ENCODE measurements around the gene TFEB.

The TFEB gene

DNA sequence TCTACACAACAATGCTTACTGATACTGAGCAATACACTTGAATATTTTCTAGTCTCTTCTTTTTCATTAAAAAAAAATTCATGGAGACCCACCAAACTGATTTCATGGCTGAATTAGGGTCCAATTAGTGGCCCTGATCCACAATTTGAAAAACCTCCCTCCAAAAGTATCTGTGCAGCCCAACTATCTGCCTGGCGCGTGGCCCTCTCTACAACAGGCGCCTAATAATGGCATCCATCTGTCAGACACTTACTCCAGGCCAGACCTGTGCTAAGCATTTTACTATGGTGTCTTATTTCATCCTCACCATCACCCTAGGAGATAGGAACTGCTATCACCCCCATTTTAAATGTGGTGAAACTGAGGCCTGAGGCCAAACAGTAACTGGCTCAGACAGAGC, 14.0 kb downstream of the TFEB start:
- FAIRE-seq = no peak

DNA sequence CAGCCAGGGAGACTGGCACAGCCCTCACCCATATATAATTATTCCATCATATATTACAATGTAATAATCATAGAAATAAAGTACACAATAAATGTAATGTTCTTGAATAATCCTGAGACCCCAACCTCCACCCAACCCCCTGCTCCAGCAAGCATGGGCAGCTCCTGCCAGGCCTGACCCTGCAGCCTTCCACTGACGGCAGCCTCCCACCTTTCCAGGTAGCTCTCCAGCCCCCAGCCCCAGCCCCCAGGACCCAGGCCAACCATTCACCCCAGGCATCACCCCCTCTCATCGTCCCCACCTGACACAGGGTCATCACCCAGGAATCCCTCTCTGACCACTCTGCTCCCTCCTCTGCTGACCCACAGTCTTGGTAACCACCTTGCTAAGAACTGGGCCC, 14.6 kb downstream of the TFEB start:
- FAIRE-seq = no peak

DNA sequence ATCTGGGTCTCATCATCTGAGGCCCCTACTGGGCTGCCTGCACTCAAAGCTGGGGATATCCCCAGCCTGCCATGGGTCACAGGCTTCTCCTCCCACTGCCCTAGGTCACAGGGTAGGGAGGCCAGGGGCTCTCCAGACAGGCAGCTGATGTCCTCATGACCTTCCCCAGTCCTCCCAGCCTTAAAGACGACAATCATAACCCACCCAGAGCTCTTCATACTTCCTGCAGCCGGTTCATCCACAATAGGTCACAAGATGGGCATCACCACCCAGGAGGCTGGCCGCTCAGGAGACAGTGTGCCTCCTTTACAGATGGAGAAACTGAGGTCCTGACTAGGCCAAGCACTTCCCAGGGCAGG, 15.2 kb downstream of the TFEB start:
- FAIRE-seq = no peak

DNA sequence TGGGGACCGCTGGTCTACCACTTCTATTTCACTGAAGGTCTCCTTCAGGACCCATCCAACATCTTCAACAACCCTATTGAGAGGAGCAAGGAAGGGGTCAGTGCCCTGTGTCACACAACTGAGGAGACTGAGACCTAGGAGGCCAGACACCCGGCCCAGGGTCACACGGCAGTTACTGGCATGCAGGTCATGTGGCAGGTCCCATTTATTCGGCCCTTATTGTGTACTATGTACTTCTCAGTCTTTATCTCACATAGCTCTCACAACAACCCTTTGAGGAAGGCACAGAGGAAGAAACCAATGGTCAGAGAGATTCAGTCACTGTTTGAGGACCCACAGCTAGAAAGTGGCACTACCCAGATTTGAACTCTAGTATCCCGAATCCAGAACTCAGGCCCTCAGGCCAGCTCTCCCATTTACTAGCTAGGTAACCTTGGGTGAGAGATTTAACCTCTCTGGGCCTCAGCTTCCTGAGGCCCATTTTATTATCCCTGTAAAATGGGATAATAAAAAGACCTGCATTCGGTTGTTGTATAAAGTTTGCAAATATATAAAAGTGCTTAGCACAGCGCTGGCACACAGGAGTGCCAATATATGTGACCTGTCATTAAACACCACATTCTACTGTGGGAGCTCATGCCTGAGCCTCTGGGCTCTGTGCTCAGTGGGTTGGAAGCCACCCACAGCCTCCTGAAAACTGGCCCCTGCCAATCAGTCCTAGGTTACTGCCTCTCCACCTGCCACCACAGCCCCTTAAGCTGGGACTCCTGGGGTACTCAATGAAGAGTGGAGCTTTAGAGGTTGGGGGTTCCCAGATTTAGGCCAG, 15.8 kb downstream of the TFEB start:
- no peak for FAIRE-seq

DNA sequence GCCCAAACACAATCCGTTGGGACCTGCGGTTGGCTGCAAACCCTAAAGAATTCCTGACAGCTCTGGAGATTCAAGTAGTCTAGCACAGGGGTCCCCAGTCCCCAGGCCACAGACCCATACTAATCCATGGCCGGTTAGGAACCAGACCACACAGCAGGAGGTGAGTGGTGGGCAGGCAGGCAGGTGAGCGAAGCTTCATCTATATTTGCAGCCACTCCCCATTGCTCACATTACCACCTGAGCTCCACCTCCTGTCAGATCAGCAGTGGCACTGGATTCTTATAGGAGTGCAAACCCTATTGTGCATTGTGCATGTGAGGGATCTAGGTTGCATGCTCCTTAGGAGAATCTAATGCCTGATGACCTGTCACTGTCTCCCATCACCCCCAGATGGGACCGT, 16.6 kb downstream of the TFEB start:
- FAIRE-seq = no peak

DNA sequence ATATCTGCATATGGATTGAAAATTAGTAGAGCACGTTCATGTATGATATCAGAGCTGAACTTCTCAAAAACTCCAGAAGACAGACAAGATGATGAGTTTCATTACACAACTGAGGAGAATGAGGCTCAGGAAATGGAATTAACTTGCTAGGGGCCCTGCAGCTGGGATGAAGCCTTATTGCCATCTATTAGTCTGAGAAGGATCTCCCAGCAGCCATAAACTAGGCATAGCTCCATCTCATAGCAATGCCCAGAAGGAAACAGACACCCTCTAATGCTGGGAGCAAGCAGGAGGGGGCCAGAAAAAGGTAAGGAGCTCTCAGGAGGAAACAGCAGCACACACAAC, 18.0 kb downstream of the TFEB start:
- no peak for FAIRE-seq

DNA sequence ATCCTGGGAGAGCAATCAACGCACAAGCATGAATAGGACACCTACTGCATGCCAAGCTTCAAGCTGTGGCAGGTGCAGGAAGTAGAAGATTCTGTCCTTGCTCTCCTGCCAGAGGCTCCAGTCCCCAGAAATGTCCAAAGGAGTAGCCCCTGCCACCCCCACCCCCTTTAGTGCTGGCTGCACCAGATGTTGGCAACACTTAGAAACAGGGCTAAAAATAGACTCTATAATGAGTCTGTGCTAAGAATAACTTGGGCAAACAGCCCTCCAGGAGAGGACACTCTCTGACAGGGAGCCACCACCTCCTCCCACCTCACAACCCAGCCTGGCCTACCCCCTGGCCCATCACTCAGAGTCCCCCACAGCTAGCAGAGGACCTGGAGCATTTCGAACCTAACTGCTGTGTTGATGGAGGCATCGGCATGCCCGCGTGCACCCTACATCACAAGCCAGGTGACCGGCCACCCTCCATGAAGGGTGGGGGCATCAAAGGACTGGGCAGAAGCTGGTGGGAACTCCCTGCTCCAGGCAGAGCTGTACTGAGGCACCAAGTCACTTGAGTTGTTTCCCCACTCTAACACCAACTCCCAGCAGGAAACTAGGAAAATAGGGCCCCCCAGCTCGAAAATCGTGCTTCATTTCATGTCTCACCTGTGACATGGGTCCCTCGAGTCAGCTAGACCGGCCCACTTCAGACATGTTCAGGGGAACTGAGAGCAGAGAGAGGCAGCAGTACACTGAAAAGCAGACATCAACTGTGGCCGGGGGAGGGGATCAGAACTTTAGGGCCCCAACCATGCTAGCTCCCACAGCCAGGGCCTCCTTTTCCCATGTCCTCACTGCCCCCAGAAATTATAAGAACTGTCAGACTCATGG, 18.7 kb downstream of the TFEB start:
- no peak for FAIRE-seq

DNA sequence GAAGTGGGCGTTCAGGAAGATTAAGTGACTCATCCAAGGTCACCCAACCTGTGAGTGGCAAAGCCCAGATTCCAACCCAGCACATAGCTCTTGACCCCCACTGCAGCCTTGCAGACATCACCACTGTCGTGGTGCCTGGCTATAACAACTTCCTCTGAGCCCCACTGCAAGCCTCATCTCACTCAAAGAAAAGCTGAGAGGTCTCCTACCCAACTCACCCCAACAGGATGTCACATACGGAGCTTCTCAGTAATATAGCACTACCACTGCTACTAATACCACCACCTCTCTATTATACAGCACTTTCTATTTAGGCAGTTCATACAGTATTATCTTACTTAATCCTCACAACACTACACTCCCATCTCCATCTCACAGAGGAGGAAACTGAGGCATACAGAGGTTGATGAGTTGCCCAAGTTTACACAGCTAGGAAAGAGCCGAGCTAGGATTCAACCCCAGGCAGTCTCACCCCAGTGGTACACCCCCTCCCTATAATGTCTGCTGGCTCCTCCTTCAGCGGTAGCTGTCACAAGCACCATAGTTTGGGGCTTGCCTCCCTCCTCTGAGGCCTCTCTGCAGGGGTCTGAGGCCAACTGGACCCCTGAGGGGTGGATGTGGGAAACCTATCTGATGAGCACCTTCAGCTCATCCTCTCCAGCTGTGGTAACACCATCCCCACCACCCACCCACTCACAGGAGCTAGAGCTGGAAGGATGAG, 19.5 kb downstream of the TFEB start:
- no peak for FAIRE-seq

DNA sequence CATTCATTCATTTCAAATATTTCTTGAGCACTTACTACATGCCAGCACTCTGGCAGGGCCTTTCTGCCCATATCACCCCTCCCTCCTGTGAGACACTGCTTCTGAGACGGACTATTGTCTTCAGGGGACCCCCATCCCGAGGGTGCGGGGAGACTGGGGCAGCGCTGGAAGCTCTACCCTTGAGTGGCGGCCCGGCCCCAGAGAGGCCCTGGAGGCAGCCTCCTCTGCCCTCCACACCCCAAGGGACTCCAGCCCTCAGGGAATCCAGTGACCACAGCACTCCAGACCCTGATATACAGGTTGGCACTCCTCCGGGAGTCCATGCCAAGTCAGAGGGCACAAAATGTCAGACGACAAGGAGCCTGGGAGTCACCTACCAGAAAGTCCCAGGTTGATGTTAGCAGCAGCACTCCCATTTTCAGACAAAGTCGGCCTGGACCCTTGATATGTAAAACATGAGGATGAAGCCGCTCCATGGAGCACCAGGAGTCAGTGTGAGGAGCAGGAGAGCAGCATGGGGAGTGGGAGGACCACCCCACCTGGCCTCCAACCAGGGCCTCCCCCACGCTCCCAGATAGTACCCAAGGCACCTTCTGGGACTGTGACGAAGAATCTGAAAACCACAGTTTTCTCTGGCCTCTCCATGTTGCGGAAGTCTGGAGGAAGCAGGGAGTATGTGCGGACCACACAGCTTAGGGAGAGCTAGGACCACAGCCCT, 20.7 kb downstream of the TFEB start:
- FAIRE-seq = no peak

DNA sequence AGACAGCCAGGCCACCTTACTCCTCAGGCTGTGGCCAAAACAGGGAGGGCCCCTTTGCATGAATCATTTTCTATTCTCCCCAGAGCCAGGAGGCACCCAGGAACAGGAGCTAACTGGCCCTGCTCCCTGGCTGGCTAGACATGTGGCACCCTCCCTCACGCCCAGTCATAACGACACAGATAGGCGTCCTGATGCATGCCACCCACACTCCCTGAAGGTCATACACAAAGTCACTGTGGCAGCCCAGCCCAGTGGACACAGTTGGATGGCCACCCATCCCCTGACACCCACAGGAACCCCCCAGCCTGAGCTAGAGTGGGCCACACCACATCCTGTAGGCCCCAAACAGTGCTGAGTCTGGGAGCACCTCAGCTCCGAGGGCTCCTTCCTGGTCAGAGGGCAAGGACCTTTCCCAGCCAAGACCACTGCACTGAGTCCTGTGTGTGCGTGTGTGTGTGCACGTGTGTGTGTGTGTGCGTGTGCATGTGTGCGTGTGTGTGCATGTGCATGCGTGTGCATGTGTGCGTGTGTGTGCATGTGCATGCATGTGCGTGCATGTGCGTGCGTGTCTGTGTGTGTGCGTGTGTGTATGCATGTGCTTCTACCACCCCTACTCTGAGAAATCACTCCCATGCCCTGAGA, 21.6 kb downstream of the TFEB start:
- FAIRE-seq = no peak

DNA sequence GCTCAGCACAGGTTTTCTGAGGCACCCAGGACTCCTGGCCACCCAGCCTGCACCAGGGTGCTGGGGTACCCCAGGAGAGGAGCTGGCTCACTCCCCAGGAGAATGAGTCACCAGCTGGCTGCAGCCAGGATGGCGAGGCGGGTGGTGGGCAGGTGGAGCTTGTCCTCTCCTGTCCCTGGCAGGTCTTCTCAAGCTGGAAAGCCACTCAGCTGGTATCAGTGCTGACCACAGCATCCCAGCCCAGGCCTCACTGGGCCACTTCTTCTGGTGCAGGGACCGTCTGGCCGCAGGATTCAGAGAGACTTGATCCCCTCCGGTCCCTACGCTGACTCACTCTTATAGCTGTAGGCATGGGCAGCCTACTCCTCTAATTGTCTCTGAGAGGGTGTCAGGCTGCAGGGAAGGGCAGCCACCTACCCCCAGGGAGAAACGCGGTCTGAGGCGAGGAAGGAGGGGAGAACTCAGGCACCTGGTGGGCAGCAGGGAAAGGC, 22.2 kb downstream of the TFEB start:
- FAIRE-seq = no peak

DNA sequence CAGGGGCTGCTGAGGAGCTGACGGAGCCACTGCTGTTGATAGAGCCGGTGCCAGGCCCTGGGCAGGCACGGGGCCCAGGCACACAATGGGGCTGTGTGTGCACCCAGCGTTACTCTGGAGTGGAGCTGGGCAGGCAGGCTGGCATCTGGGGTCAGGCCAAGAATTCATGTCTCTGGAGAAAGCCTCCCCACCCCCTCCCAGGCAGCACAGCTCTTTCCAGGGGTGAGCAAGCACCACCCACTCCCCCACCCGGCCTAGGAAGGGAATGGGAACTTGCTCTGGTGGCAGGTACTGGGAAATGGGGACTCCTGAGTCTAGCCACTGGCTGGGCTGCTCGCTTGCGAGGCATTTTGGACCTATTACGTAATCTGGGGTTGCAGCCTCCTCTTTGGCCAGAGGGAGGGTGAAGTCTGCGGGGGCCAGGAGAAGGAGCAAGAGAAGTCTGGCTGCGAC, 22.7 kb downstream of the TFEB start:
- no peak for FAIRE-seq

DNA sequence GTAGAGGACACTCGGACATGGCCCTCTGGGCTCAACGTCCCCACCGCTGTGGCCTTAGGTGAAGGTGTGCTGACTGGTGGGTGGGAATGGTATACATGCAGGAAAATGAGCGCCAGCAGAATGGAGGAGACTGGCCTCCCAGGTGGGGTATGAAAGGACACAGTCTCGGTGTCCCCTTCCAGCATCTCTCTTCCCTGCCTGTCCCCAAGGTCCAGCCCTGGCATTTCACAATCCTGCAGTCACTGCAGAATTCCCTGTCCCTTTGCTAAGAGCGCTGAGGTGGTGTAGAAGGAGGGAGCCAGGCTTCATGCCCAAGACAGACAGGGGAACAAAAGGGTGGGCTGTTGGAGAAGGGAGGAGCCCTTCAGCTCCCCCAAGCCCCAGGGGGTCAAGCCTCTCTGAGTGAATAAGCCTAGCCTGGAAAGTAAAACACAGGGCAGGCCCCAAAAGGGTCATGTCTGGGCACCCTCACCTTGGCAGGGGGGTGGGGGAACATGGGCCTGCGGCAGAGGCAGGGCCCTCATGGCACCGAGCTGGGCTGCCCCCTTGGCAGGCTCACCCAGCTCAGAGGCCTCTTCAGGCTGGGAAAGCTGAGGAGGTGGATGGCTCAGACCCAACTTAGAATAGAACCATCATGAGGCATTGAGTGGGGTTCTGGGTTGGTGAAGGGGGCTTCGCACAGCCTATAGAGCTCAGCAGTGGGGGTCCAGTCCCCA, 23.9 kb downstream of the TFEB start:
- no peak for FAIRE-seq

DNA sequence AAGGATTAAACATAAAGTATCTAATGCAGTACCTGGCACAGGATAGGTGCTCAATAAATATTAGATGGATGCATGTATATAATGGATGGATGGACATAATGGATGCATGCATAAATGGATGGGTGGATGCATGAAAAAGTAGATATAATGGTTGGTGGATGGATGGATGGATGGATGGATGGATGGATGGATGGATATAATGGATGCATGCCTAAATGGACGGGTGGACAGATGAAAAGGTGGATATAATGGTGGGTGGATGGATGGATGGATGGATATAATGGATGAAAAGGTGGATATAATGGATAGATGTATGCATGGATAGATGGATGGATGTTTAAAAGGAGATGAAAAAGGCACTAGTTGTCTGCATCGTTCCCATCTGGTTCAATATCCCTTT, 26.0 kb downstream of the TFEB start:
- no peak for FAIRE-seq

DNA sequence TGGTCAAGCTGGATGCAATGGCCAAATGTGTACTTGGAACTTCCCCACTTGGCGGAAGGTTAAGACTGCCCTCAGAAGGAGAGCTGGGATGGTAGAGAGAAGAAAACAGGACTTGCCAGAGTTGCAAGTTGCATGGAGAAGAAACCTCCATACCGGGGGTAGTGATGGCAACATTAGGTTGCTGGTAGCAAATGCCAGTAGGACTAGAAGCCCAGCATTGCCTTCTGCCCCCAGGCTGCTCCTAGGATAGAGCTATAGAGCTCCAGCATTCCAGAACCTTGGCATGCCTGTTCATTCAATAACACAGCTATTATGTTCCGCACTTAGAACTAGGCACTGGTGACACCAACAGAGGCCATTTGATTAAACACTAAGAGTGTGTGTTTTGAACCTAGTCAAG, 26.6 kb downstream of the TFEB start:
- FAIRE-seq = no peak

DNA sequence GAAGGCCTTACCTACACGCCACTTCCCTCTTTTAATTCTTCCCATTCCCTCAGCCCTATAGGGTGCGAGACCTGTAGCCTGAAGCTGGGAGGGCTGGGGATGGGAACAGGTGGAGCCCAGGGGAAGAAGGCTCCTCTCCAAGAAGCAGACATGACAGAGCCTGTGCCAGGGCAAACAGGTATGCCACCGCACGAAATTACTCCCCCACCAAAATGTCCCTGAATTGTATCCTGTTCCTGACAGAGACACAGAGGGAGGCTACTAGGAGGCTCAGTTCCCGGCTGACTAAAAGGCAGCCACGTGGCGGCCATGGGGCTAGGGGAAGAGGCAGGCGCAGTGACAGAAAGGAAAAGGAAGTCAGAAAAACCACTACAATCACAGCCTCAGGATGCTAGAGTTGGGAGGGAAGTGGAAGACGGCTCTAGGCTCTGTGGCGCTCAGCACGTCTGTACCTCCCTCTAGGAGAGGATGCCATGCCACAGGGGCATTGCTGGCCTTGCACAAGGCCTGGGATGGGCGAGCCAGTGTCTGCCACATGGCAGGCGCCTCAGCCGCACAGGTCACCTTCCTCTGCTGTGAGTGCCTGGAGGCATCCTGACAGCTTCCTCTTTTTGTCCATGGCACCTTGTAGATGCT, 27.7 kb downstream of the TFEB start:
- FAIRE-seq = no peak

DNA sequence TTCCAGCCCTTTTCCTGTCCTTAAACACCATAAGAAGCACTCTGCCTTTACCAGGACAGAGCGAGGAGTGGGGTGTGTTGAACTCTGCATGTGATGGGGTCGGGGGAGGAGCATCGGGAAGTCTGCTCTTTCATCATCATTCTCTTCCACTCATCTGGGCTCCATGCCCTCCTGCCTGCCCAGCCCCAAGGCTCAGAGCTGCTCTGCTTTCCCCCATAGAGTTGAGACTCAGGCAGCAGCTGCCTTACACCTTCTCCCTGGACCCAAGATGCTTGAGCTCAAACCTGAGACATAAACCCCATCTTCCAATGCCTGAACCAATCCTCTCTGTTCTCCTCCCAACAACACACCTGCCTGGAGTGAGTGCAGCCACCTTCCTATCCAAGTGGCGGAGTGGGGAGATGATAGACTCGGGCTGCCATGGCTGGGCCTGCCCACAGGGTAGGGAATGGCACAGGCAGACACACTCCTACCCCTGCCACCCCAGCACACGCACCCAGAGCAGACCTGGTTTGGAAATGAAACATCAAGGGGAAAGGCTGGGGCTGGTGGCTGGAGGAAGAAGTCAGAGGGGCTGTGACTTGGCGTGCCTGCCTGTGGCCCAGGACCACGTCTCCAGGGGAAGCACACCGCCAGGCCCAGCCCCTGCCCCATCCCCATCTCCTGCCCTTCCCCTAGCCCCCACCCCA, 28.4 kb downstream of the TFEB start:
- no peak for FAIRE-seq

DNA sequence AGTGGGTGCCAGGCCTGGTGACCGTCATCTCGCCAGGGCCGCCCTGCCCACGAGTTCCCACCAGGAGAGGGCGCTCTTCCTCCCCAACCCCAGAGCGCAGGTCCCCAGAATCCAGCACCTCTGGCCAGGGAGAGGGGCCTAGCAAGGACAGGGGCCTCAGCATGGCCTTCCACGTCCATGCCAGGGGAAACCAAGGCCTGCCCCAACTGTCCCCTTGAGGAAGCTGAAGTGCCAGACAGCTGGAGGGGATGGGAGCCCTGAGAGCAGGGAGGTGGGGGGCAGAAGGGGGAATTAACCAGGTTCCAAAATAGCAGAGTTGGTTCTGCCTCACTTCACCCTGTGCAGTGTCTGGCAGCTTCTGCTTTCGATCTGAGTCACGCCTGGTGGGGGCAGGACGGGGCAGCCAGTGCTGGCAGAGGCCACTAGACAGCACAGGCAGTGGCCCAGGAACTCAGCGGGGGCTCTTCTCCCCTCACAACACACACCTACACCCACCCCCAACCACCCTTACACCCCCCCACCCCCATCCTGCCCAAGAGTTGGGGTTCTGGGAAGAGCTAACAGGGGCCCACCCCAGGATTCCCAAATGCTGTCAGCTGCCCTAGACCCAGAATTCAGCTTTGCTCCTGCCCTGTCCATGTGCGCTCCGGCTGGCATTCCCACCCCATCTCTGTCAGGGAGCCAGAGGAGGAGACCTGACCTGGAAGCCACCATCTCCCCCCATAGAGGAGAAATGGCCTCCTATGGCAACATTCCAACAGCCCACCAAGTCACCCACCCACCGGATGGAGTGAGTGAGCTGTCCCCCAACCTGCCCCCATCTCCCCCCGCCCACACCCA, 29.2 kb downstream of the TFEB start:
- FAIRE-seq = no peak

DNA sequence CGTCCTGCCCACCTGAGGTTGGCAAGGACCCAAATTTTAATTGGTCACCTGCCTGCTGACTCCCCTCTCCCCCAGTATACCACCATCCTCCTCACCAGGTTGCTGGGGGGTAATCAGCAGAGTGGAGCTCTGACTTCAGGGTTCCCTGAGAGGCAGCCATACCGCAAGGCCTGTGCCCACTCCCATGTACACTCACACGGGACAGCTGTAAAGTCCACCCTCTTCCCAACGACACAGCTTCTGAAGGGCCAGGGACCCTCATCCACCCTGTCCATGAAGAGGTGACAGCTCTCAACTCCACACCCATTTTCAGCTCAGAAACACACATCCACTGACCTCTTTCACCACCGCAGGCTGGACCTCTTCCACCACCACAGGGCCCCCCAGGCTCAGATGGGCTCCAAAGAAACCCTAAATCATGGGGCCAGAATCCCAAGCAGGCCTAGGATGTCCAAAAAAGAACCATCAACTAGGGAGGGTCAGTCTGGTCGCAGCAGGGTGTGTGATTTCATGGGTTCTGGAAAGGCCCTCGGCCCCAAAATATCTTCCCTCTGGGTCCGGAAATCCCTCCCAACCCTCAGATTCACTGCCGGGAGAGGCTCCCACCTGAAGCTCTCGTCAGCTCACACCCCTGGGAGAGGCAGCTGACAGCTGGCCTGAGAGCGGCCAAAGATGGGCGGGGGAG, 30.0 kb downstream of the TFEB start:
- no peak for FAIRE-seq
